Measurements from ENCODE around the gene SLC25A25. TPM values are rescaled to one million over a fixed set of nuclear protein-coding genes. Genes with fewer than 3 reads are reported as not detected.
"Not testable (repeated sequence)": the region's sequence is repeated elsewhere in the genome, so short reads cannot be mapped to it uniquely, and the experiment has no call there.

Gene SLC25A25
- total RNA-seq, 1 experiment from 2014 or later, result 18.5 TPM

DNA sequence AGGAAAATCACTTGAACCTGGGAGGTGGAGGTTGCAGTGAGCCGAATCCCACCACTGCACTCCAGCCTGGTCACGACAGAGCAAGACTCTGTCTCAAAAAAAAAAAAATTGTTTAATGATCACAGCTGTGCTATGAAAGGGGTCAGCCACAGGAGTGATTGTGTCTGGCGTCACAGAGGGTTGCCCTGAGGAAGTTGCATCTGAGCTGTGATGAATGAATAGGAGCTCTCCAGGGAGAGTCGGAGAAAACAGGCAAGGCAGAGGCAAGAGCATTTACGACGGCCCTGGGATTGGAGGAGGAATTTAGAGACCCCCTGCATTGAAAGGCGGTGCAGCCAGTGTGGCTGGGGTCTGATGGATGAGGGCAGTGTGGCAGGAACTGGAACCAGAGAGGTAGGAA is 26.0 kb upstream of the SLC25A25 start:
- Mint-ChIP-seq H3K4me3 (ENCODE audit: unreplicated experiment) (no peak overlapping the region), H3K27me3 (ENCODE audit: insufficient read depth, unreplicated experiment) (no peaks in the 10 kb centered on the region), H3K36me3 (ENCODE audit: insufficient read depth, unreplicated experiment) (no peaks in the 10 kb centered on the region), H3K9me3 (ENCODE audit: unreplicated experiment) (no peaks in the 10 kb centered on the region), H3K4me1 (ENCODE audit: low read depth, unreplicated experiment) (peaks cover 12% of the 10 kb centered on the region), H3K27ac (ENCODE audit: unreplicated experiment) (no peak overlapping the region)
- Histone ChIP-seq H3K4me1 (peaks cover 9% of the 10 kb centered on the region; the same call in 1 of the 2 replicates), H3K9me3 (no peaks in the 10 kb centered on the region), H3K36me3 (ENCODE audit: control insufficient read depth, insufficient read depth, low read length) (no peaks in the 10 kb centered on the region), H3K4me3 (ENCODE audit: low read depth, low read length) (no peak overlapping the region), H3K27me3 (replicated peaks; ENCODE audit: control insufficient read depth, insufficient read depth, low read length) (no peaks in the 10 kb centered on the region)
- TF ChIP-seq, protein P1, sequence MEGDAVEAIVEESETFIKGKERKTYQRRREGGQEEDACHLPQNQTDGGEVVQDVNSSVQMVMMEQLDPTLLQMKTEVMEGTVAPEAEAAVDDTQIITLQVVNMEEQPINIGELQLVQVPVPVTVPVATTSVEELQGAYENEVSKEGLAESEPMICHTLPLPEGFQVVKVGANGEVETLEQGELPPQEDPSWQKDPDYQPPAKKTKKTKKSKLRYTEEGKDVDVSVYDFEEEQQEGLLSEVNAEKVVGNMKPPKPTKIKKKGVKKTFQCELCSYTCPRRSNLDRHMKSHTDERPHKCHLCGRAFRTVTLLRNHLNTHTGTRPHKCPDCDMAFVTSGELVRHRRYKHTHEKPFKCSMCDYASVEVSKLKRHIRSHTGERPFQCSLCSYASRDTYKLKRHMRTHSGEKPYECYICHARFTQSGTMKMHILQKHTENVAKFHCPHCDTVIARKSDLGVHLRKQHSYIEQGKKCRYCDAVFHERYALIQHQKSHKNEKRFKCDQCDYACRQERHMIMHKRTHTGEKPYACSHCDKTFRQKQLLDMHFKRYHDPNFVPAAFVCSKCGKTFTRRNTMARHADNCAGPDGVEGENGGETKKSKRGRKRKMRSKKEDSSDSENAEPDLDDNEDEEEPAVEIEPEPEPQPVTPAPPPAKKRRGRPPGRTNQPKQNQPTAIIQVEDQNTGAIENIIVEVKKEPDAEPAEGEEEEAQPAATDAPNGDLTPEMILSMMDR (IDR thresholded peaks at IDR 0.05; ENCODE audit: insufficient read depth in 1 of 2, low read depth in 1 of 2, low read length in 1 of 2, severe bottlenecking in 1 of 2, unreplicated experiment in 1 of 2), result no peak
- no TSS peak for BruUV-seq (replicated peaks)
- CTCF ChIA-PET, result no interaction called here
- POLR2A ChIA-PET, result no interaction called here
- no peak for DNase-seq
- intact Hi-C loops (cut with micrococcal nuclease; ENCODE audit: unreplicated experiment), result no loop called here

DNA sequence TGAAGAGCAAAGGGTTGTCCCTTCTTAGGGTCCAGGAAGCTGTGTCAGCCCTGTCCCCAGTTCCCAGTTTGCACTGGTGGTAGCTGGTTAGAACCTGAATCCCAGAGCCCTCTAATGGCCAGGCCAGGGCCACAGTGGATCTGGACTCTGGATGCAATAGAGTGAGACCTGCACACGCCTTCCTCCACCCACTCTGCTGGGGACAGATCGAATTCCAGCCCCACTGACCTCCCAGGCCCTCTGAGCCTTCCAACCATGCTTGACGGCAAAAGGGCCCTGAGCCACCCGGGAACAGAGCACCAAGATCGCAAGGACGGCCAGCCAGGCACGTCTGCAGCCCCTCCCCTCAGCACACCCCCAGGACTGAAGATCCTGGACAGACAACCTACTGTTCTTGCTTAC is 24.6 kb upstream of the SLC25A25 start:
- ChIA-PET POLR2A (interaction anchor here (0.5 kb wide), 1 partner anchor 25 kb away, joined by 6 read pairs; no protein-coding TSS in a partner anchor), CTCF (interaction anchor here (0.5 to 1.2 kb wide), 2 partner anchors 100 to 294 kb away, joined by 4 to 6 read pairs; no protein-coding TSS in a partner anchor)
- Mint-ChIP-seq H3K9me3 (ENCODE audit: unreplicated experiment) (no peaks in the 10 kb centered on the region), H3K4me1 (ENCODE audit: low read depth, unreplicated experiment) (peaks cover 12% of the 10 kb centered on the region), H3K36me3 (ENCODE audit: insufficient read depth, unreplicated experiment) (no peaks in the 10 kb centered on the region), H3K27me3 (ENCODE audit: insufficient read depth, unreplicated experiment) (no peaks in the 10 kb centered on the region), H3K4me3 (ENCODE audit: unreplicated experiment) (no peak overlapping the region), H3K27ac (ENCODE audit: unreplicated experiment) (peak overlapping the region; percentile 39)
- intact Hi-C loops (cut with micrococcal nuclease; ENCODE audit: unreplicated experiment), result no loop called here
- H3K27me3 ChIP-seq (replicated peaks; ENCODE audit: control insufficient read depth, insufficient read depth, low read length), result no peaks in the 10 kb centered on the region
- no peaks in the 10 kb centered on the region for H3K9me3 ChIP-seq
- TF ChIP-seq, protein P1 (IDR thresholded peaks at IDR 0.05; ENCODE audit: insufficient read depth in 1 of 2, low read depth in 1 of 2, low read length in 1 of 2, severe bottlenecking in 1 of 2, unreplicated experiment in 1 of 2), result peak in 1 of 2 experiments; percentile 11
- no peaks in the 10 kb centered on the region for H3K36me3 ChIP-seq (ENCODE audit: control insufficient read depth, insufficient read depth, low read length)
- peaks cover 9% of the 10 kb centered on the region; the same call in 1 of the 2 replicates for H3K4me1 ChIP-seq
- no peak overlapping the region for H3K4me3 ChIP-seq (ENCODE audit: low read depth, low read length)
- DNase-seq, result peak; percentile 49 to 72
- BruUV-seq (replicated peaks), result no TSS peak

DNA sequence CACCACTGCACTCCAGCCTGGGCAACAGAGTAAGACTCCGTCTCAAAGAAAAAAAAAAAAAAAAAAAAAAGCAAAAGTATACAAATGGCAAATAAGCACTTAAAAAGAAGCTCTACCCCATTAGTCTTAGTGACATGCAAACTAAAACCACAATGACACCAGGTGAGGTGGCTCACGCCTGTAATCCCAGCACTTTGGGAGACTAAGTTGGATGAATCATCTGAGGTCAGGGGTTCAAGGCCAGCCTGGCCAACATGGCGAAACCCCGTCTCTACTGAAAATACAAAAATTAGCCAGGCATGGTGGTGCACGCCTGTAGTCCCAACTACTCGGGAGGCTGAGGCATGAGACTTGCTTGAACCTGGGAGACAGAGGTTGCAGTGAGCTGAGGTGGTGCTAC is 22.6 kb upstream of the SLC25A25 start:
- POLR2A ChIA-PET, result interaction anchor here (0.6 kb wide), 1 partner anchor 28 kb away, joined by 14 read pairs; no protein-coding TSS in a partner anchor

More for the DNA sequence above, 22.6 kb upstream of the SLC25A25 start:
- H3K4me3 Mint-ChIP-seq (ENCODE audit: unreplicated experiment); H3K36me3 Mint-ChIP-seq (ENCODE audit: insufficient read depth, unreplicated experiment); H3K27me3 ChIP-seq (replicated peaks; ENCODE audit: control insufficient read depth, insufficient read depth, low read length); H3K36me3 ChIP-seq (ENCODE audit: control insufficient read depth, insufficient read depth, low read length); H3K27me3 Mint-ChIP-seq (ENCODE audit: insufficient read depth, unreplicated experiment); H3K27ac Mint-ChIP-seq (ENCODE audit: unreplicated experiment); intact Hi-C loops (cut with micrococcal nuclease; ENCODE audit: unreplicated experiment); H3K4me3 ChIP-seq (ENCODE audit: low read depth, low read length); H3K9me3 Mint-ChIP-seq (ENCODE audit: unreplicated experiment); H3K9me3 ChIP-seq; DNase-seq; BruUV-seq (replicated peaks): not testable (repeated sequence)
- H3K4me1 Mint-ChIP-seq (ENCODE audit: low read depth, unreplicated experiment), result peaks cover 20% of the 10 kb centered on the region
- H3K4me1 ChIP-seq, result peaks cover 16% of the 10 kb centered on the region
- CTCF ChIA-PET, result interaction anchor here (0.7 kb wide), 1 partner anchor 252 kb away, joined by 3 read pairs; no protein-coding TSS in a partner anchor

All from Caco-2 (cell line).